Measurements from ENCODE around the gene IQCH. TPM values are rescaled to one million over a fixed set of nuclear protein-coding genes. Genes with fewer than 3 reads are reported as not detected.
A peak's percentile ranks its signal among the peaks of the same experiment; 100 is the strongest.

IQCH gene
- total RNA-seq, 4 donors from 2014 or later = 9.6 to 13.7 (median 11.8) TPM

DNA sequence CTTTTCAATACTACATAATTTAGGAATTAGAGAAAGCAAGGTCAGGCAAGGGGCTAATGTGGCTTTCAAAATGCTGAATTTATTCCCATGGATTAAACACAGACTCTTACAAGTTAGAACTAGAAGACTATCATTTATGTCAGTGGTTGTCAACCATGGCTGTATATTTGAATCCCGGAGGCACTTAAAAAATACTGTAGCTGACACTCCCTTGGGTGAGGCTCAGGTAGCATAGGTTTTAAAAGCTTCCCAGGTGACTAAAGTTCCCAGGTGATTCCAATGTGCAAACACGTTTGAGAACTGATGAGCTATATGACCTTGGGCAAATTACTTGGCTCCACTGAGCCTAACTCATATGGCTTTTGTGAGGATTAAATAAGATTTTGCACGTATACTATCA, 29.7 kb upstream of the IQCH start:
- TF ChIP-seq, protein P1, sequence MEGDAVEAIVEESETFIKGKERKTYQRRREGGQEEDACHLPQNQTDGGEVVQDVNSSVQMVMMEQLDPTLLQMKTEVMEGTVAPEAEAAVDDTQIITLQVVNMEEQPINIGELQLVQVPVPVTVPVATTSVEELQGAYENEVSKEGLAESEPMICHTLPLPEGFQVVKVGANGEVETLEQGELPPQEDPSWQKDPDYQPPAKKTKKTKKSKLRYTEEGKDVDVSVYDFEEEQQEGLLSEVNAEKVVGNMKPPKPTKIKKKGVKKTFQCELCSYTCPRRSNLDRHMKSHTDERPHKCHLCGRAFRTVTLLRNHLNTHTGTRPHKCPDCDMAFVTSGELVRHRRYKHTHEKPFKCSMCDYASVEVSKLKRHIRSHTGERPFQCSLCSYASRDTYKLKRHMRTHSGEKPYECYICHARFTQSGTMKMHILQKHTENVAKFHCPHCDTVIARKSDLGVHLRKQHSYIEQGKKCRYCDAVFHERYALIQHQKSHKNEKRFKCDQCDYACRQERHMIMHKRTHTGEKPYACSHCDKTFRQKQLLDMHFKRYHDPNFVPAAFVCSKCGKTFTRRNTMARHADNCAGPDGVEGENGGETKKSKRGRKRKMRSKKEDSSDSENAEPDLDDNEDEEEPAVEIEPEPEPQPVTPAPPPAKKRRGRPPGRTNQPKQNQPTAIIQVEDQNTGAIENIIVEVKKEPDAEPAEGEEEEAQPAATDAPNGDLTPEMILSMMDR (IDR thresholded peaks at IDR 0.05) = no peak
- TF ChIP-seq POLR2A (IDR thresholded peaks at IDR 0.05) = no peak
- H3K9me3 ChIP-seq = no peaks in the 10 kb centered on the region
- no peak overlapping the region for H3K27ac ChIP-seq
- 95 to 98% methylated on average over 3 of the region's 3 CpGs for WGBS, 2 donors
- no peaks in the 10 kb centered on the region for H3K27me3 ChIP-seq
- H3K36me3 ChIP-seq = peaks cover 0 to 5% of the 10 kb centered on the region in 2 donors
- no peak for DNase-seq
- H3K4me3 ChIP-seq (replicated peaks in 1 of 3) = no peak overlapping the region
- intact Hi-C loops (cut with DNase I) = no loop called here
- H3K4me1 ChIP-seq = peaks cover 20 to 24% of the 10 kb centered on the region in 2 donors

DNA sequence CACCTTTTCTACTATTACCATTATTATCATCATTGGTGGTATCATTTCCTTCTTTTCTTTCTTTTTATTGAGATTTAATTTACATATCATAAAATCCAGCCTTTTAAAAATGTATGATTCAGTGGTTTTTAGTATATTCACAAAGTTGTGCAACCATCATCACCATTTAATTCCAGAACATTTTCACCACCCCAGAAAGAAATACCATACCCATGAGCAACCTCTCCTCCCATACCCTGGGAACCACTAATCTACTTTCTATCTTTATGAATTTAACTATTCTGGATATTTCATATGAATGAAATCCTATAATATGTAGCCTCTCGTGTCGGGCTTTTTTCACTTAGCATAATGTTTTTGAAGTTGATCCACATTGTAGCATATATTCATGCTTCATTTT, 29.2 kb upstream of the IQCH start:
- no peak overlapping the region for H3K27ac ChIP-seq
- peaks cover 0 to 9% of the 10 kb centered on the region in 2 donors for H3K36me3 ChIP-seq
- intact Hi-C loops (cut with DNase I) = no loop called here
- TF ChIP-seq, protein P1 (IDR thresholded peaks at IDR 0.05) = no peak
- TF ChIP-seq POLR2A (IDR thresholded peaks at IDR 0.05) = no peak
- 97 to 100% methylated on average over 2 of the region's 2 CpGs for WGBS, 2 donors
- H3K27me3 ChIP-seq = no peaks in the 10 kb centered on the region
- no peak overlapping the region for H3K4me3 ChIP-seq (replicated peaks in 1 of 3)
- H3K4me1 ChIP-seq = peaks cover 20 to 24% of the 10 kb centered on the region in 2 donors
- DNase-seq = no peak
- H3K9me3 ChIP-seq = no peaks in the 10 kb centered on the region

DNA sequence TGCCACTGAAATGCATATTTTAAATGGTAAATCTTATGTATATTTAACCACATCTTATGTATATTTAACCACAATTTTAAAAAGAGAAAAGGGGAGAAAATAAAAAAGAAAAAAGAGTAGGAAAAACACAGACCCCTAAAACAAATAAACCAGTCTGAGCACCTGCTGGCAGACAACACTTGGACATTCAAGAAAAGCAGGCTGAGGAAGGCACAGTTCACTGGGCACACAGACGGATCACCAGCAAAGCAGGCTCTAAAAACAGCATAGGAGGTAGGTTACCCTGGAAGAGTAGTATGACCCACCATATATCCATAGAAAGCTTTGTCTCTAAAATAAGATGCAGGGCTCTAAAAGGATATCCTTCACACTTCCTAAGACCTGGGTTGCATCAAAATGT, 27.2 kb upstream of the IQCH start:
- Histone ChIP-seq H3K4me3 (replicated peaks in 1 of 3) (no peak overlapping the region), H3K9me3 (no peaks in the 10 kb centered on the region), H3K27me3 (no peaks in the 10 kb centered on the region), H3K36me3 (peaks cover 3 to 14% of the 10 kb centered on the region in 2 donors), H3K27ac (peak overlapping the region; percentile 9 to 53 (median 35)), H3K4me1 (peaks cover 13 to 21% of the 10 kb centered on the region in 2 donors)
- WGBS, 2 donors = 35 to 37% methylated on average over 1 of the region's 1 CpG
- peak; percentile 67 to 72 for DNase-seq
- intact Hi-C loops (cut with DNase I) = no loop called here
- TF ChIP-seq POLR2A (IDR thresholded peaks at IDR 0.05) = no peak
- TF ChIP-seq, protein P1 (IDR thresholded peaks at IDR 0.05) = peak in 1 of 6 experiments; percentile 18

DNA sequence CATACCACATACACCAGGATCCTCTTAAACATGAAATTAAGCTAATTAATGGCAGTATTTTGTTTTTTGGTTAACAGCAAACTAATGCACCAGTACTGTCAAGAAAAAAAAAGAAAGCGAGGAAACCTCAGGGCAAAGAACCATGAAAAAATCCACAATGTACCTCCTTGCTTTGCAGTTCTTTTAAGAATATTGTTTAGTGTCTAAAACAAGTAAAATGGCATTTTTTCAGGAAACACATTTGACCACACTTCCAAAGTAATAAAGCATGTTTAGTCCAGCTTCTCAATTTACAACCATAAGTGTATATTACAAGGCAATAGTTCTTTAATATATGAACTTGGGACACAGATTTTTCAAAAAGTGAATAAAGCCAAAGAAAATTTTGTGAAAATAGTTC, 26.7 kb upstream of the IQCH start:
- 54 to 61% methylated on average over 1 of the region's 1 CpG for WGBS, 2 donors
- intact Hi-C loops (cut with DNase I) = no loop called here
- H3K27me3 ChIP-seq = no peaks in the 10 kb centered on the region
- H3K9me3 ChIP-seq = no peaks in the 10 kb centered on the region
- H3K4me3 ChIP-seq (replicated peaks in 1 of 3) = no peak overlapping the region
- TF ChIP-seq, protein P1 (IDR thresholded peaks at IDR 0.05) = no peak
- TF ChIP-seq POLR2A (IDR thresholded peaks at IDR 0.05) = no peak
- H3K36me3 ChIP-seq = peaks cover 3 to 14% of the 10 kb centered on the region in 2 donors
- H3K27ac ChIP-seq = peak overlapping the region in 2 of 3 donors; percentile 35 to 53
- DNase-seq = no peak
- H3K4me1 ChIP-seq = peaks cover 8 to 17% of the 10 kb centered on the region in 2 donors

DNA sequence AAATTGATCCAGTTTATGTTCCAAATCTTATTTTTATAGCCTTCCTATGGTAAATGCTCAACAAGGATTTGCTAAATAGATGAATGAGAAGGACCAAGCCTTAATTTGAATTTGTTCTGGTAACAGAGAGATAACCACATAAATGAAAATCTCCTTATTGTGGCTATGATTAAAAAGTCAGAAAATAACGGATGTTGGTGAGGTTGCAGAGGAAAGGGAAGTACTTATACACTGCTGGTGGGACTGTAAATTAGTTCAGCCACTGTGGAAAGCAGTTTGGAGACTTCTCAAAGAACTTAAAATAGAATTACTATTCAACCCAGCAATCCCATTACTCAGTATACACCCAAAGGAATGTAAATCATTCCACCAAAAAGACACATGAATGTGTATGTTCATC, 26.3 kb upstream of the IQCH start:
- TF ChIP-seq POLR2A (IDR thresholded peaks at IDR 0.05) = no peak
- TF ChIP-seq, protein P1 (IDR thresholded peaks at IDR 0.05) = no peak
- DNase-seq = no peak
- intact Hi-C loops (cut with DNase I) = no loop called here
- no peak overlapping the region for H3K4me3 ChIP-seq (replicated peaks in 1 of 3)
- H3K27me3 ChIP-seq = no peaks in the 10 kb centered on the region
- peak overlapping the region in 2 of 3 donors; percentile 35 to 53 for H3K27ac ChIP-seq
- peaks cover 7 to 16% of the 10 kb centered on the region in 2 donors for H3K4me1 ChIP-seq
- 75 to 76% methylated on average over 1 of the region's 1 CpG for WGBS, 2 donors
- peaks cover 4 to 14% of the 10 kb centered on the region in 2 donors for H3K36me3 ChIP-seq
- H3K9me3 ChIP-seq = no peaks in the 10 kb centered on the region

Measured in thyroid gland (tissue), 4 donors.